Activated CD4-positive, alpha-beta memory T cell treated with anti-CD3 and anti-CD28 coated beads, Interleukin-2, amount 10 ng/mL, durations not matched to agents 7 days and 5 days (primary cell): ENCODE data around the gene FOXE3. TPM values are rescaled to one million over a fixed set of nuclear protein-coding genes. Genes with fewer than 3 reads are reported as not detected.

Source experiments
- total RNA-seq, 2 experiments: library from RNA; stranded (reverse); gene quantifications; one replicate each; pipeline ENCODE4 v1.2.3, GENCODE V29; 2021

Gene FOXE3
- total RNA-seq, 2 experiments from 2014 or later: not detected

Other genes with a start within 250 kb of the FOXE3 start
- not detected for gene PDZK1IP1, start 226.2 kb upstream of the FOXE3 start, total RNA-seq
- not detected for gene TAL1, start 184.1 kb upstream of the FOXE3 start, total RNA-seq
- 10 to 100 TPM; 40.4 to 40.8 TPM for gene STIL, start 102.1 kb upstream of the FOXE3 start, total RNA-seq
- 100 to 1,000 TPM in 1 of 2 experiments, 10 to 100 TPM in 1; 99.3 to 106 TPM for gene CMPK1, start 82.5 kb upstream of the FOXE3 start, total RNA-seq
- gene FOXD2, start 21.8 kb downstream of the FOXE3 start, total RNA-seq: under 1 TPM; 0.65 to 0.68 TPM